Jurkat, Clone E6-1 (cell line): ENCODE measurements around the gene ZDHHC13.
A peak's percentile ranks its signal among the peaks of the same experiment; 100 is the strongest.
"Not testable (repeated sequence)": the region's sequence is repeated elsewhere in the genome, so short reads cannot be mapped to it uniquely, and the experiment has no call there.

Experiments
- DNase-seq: peaks from one replicate; pipeline ENCODE4 v3.0.0-alpha.2; 2011; ENCODE audit warnings: low read depth, low spot score
- H3K4me3 ChIP-seq: 2 replicates; pipeline ENCODE4 v1.5.1; 2011; ENCODE audit warnings: mild to moderate bottlenecking, low read length, control low read depth, moderate library complexity

ZDHHC13 gene

GRCh38 chr11:19094859-19095258 is 22.1 kb upstream of the ZDHHC13 start:
- DNase-seq = no peak
- H3K4me3 ChIP-seq = no peak overlapping the region

GRCh38 chr11:19099093-19099492 is 17.9 kb upstream of the ZDHHC13 start:
- no peak for DNase-seq
- no peak overlapping the region for H3K4me3 ChIP-seq

GRCh38 chr11:19100885-19101284 is 16.1 kb upstream of the ZDHHC13 start:
- no peak overlapping the region for H3K4me3 ChIP-seq
- DNase-seq = no peak

- no peak overlapping the region for H3K4me3 ChIP-seq
- DNase-seq = no peak
Observed at GRCh38 chr11:19101796-19102520, 15.0 kb upstream of the ZDHHC13 start.

- H3K4me3 ChIP-seq = no peak overlapping the region
- no peak for DNase-seq
Observed at GRCh38 chr11:19102521-19102900, 14.5 kb upstream of the ZDHHC13 start.

DNA sequence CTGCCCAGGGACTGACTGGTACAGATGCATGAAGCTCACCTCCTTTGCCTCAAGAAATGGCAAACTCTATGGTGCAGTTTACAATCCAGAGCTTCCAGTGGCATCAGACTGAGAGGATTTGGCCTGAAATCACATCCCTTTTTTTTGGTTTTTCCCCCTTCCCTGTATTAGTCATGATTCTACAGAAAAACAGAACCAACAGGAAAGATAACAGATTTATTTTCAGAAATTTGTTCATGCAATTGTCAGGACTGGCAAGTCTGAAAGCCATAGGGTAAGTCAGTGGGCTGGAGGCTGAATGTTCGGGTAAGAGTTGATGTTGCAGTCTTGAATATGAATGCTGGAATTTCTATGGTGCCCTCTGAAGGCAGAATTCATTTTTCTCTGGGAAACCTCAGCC is 12.0 kb upstream of the ZDHHC13 start:
- DNase-seq = no peak
- H3K4me3 ChIP-seq = no peak overlapping the region

GRCh38 chr11:19107125-19107524 is 9.8 kb upstream of the ZDHHC13 start:
- no peak for DNase-seq
- no peak overlapping the region for H3K4me3 ChIP-seq

GRCh38 chr11:19110295-19110694 is 6.7 kb upstream of the ZDHHC13 start:
- no peak overlapping the region for H3K4me3 ChIP-seq
- DNase-seq = no peak

DNA sequence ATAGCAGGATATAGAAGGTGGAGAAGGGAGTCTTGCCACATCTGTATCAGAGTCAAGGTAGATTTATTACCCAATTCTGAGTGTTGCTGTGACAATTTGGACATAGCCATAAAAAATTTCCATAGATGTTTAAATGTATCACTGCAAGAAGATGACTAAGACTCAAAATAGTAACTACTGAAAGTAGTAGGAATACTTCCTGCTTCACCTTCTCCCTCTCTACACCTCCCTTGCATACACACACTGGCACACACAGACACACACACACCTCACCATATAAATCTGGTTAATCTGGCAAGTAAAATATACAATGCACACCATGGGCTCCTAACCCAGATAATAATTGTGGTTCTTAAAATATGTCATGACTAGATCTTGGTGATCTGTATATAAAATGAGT is 5.2 kb upstream of the ZDHHC13 start:
- no peak for DNase-seq
- no peak overlapping the region for H3K4me3 ChIP-seq

DNA sequence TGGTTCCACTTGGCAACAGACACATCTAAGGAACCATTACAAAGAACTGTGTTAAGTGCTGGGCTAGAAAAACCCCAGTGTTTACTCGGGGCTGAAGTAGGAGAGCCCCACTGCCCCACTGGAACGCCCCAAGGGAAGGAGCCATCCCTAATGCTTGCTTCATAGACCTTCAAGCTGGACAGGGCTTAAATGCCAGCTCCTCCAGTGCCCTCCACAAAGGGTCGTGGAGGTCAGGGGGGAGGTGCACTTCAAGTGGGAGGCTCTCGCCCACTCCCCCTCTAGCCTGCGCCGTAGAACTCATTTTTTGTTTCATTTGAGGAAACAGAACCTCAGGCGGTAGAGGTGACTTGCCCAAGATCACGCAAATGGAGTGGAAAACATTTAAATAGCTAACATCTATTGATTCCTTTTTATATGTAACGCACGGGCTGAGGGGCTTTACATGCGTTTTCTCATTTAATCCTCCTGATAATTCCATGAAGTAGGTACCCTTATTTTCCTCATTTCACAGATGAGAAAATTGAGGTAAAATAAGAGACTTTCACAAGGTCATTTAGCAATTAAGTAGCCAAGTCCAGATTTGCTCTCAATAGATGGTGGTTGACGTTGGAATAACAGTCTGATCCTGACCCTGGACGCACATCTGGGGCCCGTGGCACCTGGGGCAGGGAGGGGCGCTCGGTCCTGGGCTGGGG is 545 bp upstream of the ZDHHC13 start:
- no peak for DNase-seq
- peak overlapping the region; percentile 77 for H3K4me3 ChIP-seq

- peak overlapping the region; percentile 77 for H3K4me3 ChIP-seq
- DNase-seq = no peak
Observed at GRCh38 chr11:19117760-19118097, 761 bp downstream of the ZDHHC13 start.

DNA sequence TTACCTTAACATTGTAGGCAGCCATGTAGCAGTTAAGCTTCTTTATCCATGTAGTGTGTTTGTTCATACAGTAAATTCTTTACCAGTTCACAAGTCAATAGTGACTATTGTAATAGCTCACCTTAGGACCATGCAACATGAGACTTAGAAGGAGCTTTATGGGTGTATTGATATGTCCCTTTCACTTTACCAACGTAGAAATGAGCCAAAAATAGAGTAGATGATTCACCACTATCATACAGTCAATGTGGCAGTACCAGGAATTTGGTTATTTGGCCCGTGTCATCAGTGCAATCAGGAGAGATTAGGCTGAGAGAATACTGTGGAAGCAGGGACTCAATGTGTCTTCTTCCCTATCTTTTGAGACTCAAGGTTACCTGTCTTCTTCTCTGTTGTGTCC is 4.7 kb downstream of the ZDHHC13 start:
- DNase-seq = no peak
- H3K4me3 ChIP-seq = no peak overlapping the region

DNA sequence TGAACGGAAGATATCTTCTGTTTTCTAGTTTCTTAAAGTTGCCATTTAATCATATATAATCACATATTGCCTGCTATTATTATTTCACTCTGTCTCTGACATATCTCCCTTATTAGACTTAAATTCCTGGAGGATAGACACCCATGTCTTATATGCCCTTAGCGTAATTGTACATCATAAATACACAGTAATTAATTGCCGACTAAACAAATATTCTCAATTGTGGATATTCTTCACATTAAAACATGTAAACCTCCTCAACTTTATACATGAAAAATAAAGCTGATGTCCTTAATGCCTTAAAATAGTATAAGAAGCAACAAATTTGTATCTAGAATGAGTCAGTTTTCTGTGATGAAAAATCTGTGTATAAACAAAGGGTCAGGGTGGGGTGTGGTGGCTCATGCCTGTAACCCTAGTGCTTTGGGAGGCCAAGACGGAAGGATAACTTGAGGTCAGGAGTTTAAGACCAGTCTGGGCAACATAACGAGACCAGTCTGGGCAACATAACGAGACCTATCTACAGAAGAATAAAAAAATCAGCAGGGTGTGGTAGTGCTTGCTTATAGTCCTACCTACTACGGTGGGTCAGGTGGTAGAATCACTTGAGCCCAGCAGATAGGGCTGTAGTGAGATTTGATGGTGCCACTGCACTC is 6.1 kb downstream of the ZDHHC13 start:
- no peak for DNase-seq
- H3K4me3 ChIP-seq = no peak overlapping the region

GRCh38 chr11:19126562-19127325 is 9.8 kb downstream of the ZDHHC13 start:
- H3K4me3 ChIP-seq, DNase-seq: not testable (repeated sequence)

GRCh38 chr11:19134004-19134403 is 17.0 kb downstream of the ZDHHC13 start:
- H3K4me3 ChIP-seq = no peak overlapping the region

GRCh38 chr11:19136884-19137283 is 19.9 kb downstream of the ZDHHC13 start:
- H3K4me3 ChIP-seq, DNase-seq: not testable (repeated sequence)

More at GRCh38 chr11:19134004-19134403, 17.0 kb downstream of the ZDHHC13 start:
- no peak for DNase-seq

DNA sequence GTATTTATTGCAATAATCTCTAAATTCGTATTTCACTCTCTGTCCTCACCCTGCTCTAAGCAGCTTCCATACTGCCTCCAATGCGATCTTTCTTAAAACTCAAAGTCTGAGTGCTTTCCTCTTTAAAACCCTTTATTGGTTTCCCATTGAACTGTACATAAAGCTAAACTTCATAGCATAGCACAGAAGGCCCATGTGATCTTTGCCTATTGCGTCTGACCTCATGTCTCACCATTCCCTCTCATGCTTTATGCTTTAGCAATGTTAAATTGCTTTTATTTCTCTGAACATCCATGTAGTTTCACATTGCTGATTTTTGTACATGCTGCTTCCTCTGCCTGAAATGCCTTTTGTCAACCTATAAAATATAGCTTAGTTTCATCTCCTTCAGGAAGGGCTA is 28.4 kb downstream of the ZDHHC13 start:
- no peak for DNase-seq
- no peak overlapping the region for H3K4me3 ChIP-seq

DNA sequence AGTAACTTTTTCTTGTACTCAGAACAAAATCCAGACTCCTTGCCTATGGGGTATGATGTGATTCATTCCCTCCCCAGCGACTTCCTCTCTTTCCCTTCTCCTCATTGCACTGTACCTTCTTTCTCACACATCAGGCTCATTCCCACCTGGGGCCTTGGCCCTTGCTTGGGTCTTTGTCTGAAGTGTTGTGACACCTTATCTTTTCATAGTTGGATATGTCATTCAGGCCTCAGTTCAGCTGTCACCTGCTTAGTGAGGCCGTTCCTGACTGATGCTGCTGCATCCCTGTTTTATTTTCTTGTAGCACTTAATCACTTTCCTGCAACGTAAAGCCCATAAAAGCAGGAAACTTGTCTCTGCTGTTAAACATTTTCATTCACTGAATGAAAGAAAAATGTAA is 39.9 kb downstream of the ZDHHC13 start:
- no peak overlapping the region for H3K4me3 ChIP-seq
- no peak for DNase-seq

- no peak for DNase-seq
- no peak overlapping the region for H3K4me3 ChIP-seq
Observed at GRCh38 chr11:19160847-19161246, 43.9 kb downstream of the ZDHHC13 start.

DNA sequence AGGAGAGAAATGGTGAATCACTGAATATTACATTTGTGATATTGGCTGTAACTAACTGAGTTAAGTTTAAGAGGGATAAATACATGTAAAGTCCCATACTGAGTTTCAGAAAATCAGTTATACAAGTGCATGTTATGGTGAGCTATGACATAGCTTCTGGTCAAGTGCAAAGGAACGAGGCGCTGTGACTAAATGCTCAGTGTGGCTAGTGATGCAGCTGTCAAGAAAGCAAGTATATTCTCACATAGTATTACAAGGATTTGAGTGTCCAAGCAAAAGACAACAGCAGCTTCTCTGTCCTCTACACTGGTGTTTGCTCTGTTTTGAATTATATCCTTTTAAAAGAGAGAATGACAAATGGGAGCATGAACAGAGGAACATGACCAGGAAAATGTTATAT is 44.7 kb downstream of the ZDHHC13 start:
- no peak overlapping the region for H3K4me3 ChIP-seq
- DNase-seq = no peak
